Activated effector memory CD4-positive, alpha-beta T cell treated with anti-CD3 and anti-CD28 coated beads, Interleukin-2, amount 50 U/mL, for 16 hours (primary cell): ENCODE data around the gene CERS5.

ENCODE experiments used
- DNase-seq: peaks from one replicate; pipeline ENCODE4 v3.0.0-alpha.2; 2020

The CERS5 gene

GRCh38 chr12:50167049-50167828 is at the start of gene CERS5:
CERS5 (minus strand) TSS chr12:50167369; CDS start chr12:50167297, 72 bp downstream.
- DNase-seq = peak; percentile 99

GRCh38 chr12:50215033-50215432 is 47.9 kb upstream of the CERS5 start:
- DNase-seq = no peak

- no peak for DNase-seq
These were observed 46.8 kb upstream of the CERS5 start for GRCh38 chr12:50214018-50214417.

GRCh38 chr12:50213439-50213838 is 46.3 kb upstream of the CERS5 start:
- no peak for DNase-seq

GRCh38 chr12:50212071-50212467 is 44.9 kb upstream of the CERS5 start:
- DNase-seq = no peak

- no peak for DNase-seq
These were observed 44.4 kb upstream of the CERS5 start for GRCh38 chr12:50211392-50212070.

- DNase-seq = no peak
These were observed 40.3 kb upstream of the CERS5 start for GRCh38 chr12:50207424-50207823.

- DNase-seq = no peak
These were observed 38.5 kb upstream of the CERS5 start for GRCh38 chr12:50205648-50206047.

- no peak for DNase-seq
These were observed 36.5 kb upstream of the CERS5 start for GRCh38 chr12:50203691-50204090.

GRCh38 chr12:50201987-50202521 is 34.9 kb upstream of the CERS5 start:
- no peak for DNase-seq

GRCh38 chr12:50200552-50201273 is 33.5 kb upstream of the CERS5 start:
- no peak for DNase-seq

- DNase-seq = no peak
These were observed 31.7 kb upstream of the CERS5 start for GRCh38 chr12:50198829-50199228.

GRCh38 chr12:50197297-50197727 is 30.1 kb upstream of the CERS5 start:
- DNase-seq = no peak

GRCh38 chr12:50196537-50196936 is 29.4 kb upstream of the CERS5 start:
- DNase-seq = no peak

- DNase-seq = no peak
These were observed 28.7 kb upstream of the CERS5 start for GRCh38 chr12:50195832-50196231.

GRCh38 chr12:50192908-50193307 is 25.7 kb upstream of the CERS5 start:
- no peak for DNase-seq

GRCh38 chr12:50192236-50192635 is 25.1 kb upstream of the CERS5 start:
- no peak for DNase-seq

GRCh38 chr12:50190859-50191258 is 23.7 kb upstream of the CERS5 start:
- DNase-seq = no peak

- DNase-seq = peak; percentile 74
These were observed 21.9 kb upstream of the CERS5 start for GRCh38 chr12:50188875-50189575.

GRCh38 chr12:50188241-50188781 is 21.1 kb upstream of the CERS5 start:
- DNase-seq = no peak

GRCh38 chr12:50187084-50187900 is 20.1 kb upstream of the CERS5 start:
- DNase-seq = peak; percentile 75

GRCh38 chr12:50186681-50187080 is 19.5 kb upstream of the CERS5 start:
- no peak for DNase-seq
